ENCODE results near the gene L1CAM. TPM values are rescaled to one million over a fixed set of nuclear protein-coding genes. Genes with fewer than 3 reads are reported as not detected.
A peak's percentile ranks its signal among the peaks of the same experiment; 100 is the strongest.

L1CAM gene
- total RNA-seq, 1 donor from 2014 or later, result 12.6 TPM

GRCh38 chrX:153903991-153904957 lies 18.3 kb upstream of the L1CAM start, which contains the start of gene AVPR2:
TSS of gene AVPR2 (plus strand) at chrX:153904673. CDS start at chrX:153905146, 473 bp downstream.
- Mint-ChIP-seq H3K27ac (no peak within 1 kb of the TSS), H3K4me3 (no peak within 1 kb of the TSS), H3K9me3 (no peaks in the 10 kb centered on the region), H3K27me3 (no peaks in the 10 kb centered on the region), H3K36me3 (no peaks in the 10 kb centered on the region), H3K4me1 (ENCODE audit: unreplicated experiment) (no peaks in the 10 kb centered on the region)
- DNase-seq (ENCODE audit: extremely low spot score, unreplicated experiment), result no peak
- TF ChIP-seq, protein P1, sequence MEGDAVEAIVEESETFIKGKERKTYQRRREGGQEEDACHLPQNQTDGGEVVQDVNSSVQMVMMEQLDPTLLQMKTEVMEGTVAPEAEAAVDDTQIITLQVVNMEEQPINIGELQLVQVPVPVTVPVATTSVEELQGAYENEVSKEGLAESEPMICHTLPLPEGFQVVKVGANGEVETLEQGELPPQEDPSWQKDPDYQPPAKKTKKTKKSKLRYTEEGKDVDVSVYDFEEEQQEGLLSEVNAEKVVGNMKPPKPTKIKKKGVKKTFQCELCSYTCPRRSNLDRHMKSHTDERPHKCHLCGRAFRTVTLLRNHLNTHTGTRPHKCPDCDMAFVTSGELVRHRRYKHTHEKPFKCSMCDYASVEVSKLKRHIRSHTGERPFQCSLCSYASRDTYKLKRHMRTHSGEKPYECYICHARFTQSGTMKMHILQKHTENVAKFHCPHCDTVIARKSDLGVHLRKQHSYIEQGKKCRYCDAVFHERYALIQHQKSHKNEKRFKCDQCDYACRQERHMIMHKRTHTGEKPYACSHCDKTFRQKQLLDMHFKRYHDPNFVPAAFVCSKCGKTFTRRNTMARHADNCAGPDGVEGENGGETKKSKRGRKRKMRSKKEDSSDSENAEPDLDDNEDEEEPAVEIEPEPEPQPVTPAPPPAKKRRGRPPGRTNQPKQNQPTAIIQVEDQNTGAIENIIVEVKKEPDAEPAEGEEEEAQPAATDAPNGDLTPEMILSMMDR (conservative IDR thresholded peaks at IDR 0.05), result no peak

- Mint-ChIP-seq H3K27ac (no peak overlapping the region), H3K9me3 (no peaks in the 10 kb centered on the region), H3K27me3 (no peaks in the 10 kb centered on the region)
These were observed 17.4 kb upstream of the L1CAM start for GRCh38 chrX:153903238-153903980.

DNA sequence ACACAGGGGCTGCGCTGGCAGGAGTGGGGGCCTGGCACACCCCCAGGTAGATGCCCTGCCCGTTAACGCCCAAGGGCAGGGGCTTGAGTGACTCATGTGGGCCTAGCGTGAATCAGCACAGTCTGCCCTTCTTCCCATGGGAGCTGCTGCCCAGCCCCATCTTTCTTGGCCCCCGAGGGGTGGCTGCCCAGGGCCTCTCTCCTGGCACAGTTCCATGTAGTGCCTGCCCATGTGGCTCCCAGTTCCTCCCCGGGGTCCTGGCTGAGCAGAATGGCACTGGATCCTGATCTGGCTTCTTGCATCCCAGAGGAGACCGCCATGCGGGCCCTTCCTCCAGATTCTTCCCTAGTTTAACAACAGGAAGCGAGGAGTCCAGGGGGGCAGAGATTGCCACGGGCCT lies 16.4 kb upstream of the L1CAM start:
- Mint-ChIP-seq H3K36me3 (no peaks in the 10 kb centered on the region), H3K9me3 (no peaks in the 10 kb centered on the region), H3K4me3 (no peak overlapping the region), H3K27ac (no peak overlapping the region), H3K4me1 (ENCODE audit: unreplicated experiment) (no peaks in the 10 kb centered on the region), H3K27me3 (peaks cover 3% of the 10 kb centered on the region)
- TF ChIP-seq, protein P1 (conservative IDR thresholded peaks at IDR 0.05), result no peak
- DNase-seq (ENCODE audit: extremely low spot score, unreplicated experiment), result no peak

More at GRCh38 chrX:153903238-153903980, 17.4 kb upstream of the L1CAM start:
- Mint-ChIP-seq H3K36me3 (no peaks in the 10 kb centered on the region), H3K4me3 (no peak overlapping the region), H3K4me1 (ENCODE audit: unreplicated experiment) (no peaks in the 10 kb centered on the region)
- TF ChIP-seq, protein P1 (conservative IDR thresholded peaks at IDR 0.05), result no peak
- no peak for DNase-seq (ENCODE audit: extremely low spot score, unreplicated experiment)

DNA sequence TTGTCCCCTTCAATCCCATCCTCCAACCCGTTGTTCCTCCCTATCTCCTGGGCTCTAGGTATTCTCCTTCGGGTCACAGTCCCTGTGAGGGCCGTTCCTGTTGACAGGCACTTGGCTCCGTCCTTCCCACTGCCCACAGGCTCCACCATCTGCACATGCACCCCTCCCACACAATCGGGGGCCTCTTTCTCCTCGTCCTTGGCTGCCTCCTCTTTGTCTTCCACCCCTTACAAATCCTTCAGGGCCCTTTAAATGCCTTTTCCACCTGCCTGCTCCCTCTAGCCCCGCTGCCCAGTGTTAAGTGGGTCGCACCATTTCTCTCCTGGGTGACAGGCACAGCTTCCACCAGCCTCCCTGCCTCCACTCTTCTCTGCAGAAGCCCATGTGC lies 15.8 kb upstream of the L1CAM start:
- H3K36me3 Mint-ChIP-seq, result no peaks in the 10 kb centered on the region
- no peaks in the 10 kb centered on the region for H3K9me3 Mint-ChIP-seq
- peaks cover 3% of the 10 kb centered on the region for H3K27me3 Mint-ChIP-seq
- TF ChIP-seq, protein P1 (conservative IDR thresholded peaks at IDR 0.05), result no peak
- no peak for DNase-seq (ENCODE audit: extremely low spot score, unreplicated experiment)
- H3K4me1 Mint-ChIP-seq (ENCODE audit: unreplicated experiment), result no peaks in the 10 kb centered on the region
- no peak overlapping the region for H3K27ac Mint-ChIP-seq
- H3K4me3 Mint-ChIP-seq, result no peak overlapping the region

DNA sequence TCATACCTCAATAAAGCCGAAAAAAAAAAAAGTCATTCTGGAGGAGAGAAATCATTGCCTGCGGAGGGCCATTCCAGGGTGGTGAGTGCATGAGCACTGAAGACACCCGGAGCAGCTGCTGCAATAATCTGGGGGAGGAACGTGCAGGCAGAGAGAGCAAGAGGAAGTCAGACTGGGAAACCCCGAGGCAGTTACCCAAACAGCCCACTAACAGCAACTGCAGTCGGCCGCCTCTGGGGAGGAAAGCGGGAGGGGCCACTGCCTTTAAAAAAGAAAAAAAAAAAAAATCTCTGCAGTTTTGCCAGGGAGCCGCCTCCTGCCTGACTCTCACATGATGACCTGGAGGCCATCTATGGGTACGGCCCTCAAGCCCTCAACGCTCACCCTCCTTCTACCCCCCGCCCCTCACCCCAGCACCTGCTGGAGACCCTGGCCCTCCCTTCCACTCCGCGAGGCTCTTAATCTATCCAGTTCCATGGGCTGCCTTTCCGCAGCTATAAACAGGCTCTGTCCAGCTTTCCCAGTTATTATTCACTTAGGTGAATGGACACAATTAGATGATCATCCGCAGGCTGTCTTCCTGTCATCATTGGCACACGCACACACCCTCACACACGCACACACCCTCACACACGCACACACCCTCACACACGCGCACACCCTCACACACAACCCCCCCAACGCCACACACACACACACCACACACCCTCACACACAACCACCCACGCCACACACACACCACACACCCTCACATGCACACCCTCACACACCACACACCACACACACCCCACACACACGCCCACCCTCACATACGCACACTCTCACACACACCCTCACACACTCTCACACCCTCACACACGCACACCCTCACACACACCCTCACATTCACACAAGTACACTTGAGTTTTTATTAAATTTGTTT lies 15.1 kb upstream of the L1CAM start:
- Mint-ChIP-seq H3K36me3 (no peaks in the 10 kb centered on the region), H3K4me1 (ENCODE audit: unreplicated experiment) (no peaks in the 10 kb centered on the region), H3K9me3 (no peaks in the 10 kb centered on the region), H3K4me3 (peak overlapping the region; percentile 6), H3K27me3 (peaks cover 3% of the 10 kb centered on the region), H3K27ac (no peak overlapping the region)
- TF ChIP-seq, protein P1 (conservative IDR thresholded peaks at IDR 0.05), result no peak
- DNase-seq (ENCODE audit: extremely low spot score, unreplicated experiment), result no peak
